ENCODE results near the gene ADAMTS17.

Gene ADAMTS17

DNA sequence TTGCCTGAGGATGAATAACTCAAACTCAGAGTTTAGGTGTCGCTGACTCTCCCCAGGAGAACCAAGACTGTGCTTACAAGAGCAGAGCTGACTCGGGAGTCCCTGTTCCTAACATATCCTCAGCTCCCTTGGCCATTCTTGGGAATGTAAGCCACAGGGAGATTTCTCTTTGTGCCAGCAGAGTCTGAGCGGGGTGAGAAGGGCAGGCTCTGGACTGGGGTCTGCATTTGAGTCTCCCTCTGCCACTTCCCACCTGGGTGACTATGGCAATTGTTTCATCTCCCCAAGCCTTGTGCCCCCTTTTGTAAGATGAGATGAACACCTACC is 126.0 kb downstream of the ADAMTS17 start:
- peak overlapping the region; percentile 69 to 75 for H3K27ac ChIP-seq
- H3K4me3 ChIP-seq = peak overlapping the region; percentile 15
- no peak for DNase-seq (ENCODE audit: low spot score)
- TF ChIP-seq CTCF (IDR thresholded peaks at IDR 0.05) = no peak

DNA sequence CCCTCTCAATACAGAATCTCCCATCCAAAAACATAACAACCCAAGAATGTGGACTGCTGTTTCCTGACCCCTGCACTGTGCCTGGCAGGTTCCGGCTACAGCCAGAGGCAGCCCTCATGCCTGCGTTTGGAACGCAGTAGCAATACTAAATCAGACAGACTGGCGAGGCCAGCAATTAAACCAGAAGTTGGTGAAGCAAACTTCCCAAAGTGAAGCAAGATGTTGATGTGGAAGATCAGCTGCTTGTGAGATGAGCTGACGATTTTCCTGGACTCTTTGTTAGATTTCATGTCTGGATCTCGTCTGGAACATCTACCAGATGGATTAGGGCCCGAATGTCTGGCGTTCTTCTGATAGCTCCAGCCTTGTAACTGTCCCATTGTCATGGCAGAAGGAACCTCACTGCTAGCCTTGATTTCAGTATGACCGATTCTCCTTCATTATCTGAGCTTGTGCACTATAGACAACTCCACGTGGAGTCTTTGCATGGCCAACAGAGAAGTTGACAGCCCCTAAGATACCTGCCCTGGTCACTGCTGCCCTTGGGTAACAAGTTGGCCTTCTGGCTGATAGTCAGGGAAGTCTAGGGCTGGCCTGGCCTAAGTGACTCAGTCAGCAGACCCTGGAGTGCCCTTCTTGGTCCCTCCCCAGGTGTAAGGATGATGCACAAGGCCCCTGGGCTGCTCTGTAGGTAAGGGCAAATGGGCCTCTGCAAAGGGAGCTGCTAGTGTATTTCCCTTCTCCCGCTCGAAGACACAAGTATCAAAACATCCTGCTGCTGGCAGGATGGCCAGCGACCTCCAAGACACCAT is 126.5 kb downstream of the ADAMTS17 start:
- DNase-seq (ENCODE audit: low spot score) = no peak
- TF ChIP-seq CTCF (IDR thresholded peaks at IDR 0.05) = no peak
- Histone ChIP-seq H3K4me3 (no peak overlapping the region), H3K27ac (peak overlapping the region; percentile 69 to 75)

- no peak overlapping the region for H3K4me3 ChIP-seq
- DNase-seq (ENCODE audit: low spot score) = no peak
- H3K27ac ChIP-seq = no peak overlapping the region
- no peak for TF ChIP-seq CTCF (IDR thresholded peaks at IDR 0.05)
Observed at GRCh38 chr15:100211855-100212850, 129.6 kb downstream of the ADAMTS17 start.

- DNase-seq (ENCODE audit: low spot score) = no peak
- no peak for TF ChIP-seq CTCF (IDR thresholded peaks at IDR 0.05)
Observed at GRCh38 chr15:100210338-100210737, 131.4 kb downstream of the ADAMTS17 start.

GRCh38 chr15:100208921-100209603 is 132.7 kb downstream of the ADAMTS17 start:
- no peak for TF ChIP-seq CTCF (IDR thresholded peaks at IDR 0.05)
- DNase-seq (ENCODE audit: low spot score) = no peak
- Histone ChIP-seq H3K27ac (no peak overlapping the region), H3K4me3 (no peak overlapping the region)

More at GRCh38 chr15:100210338-100210737, 131.4 kb downstream of the ADAMTS17 start:
- Histone ChIP-seq H3K27ac (no peak overlapping the region), H3K4me3 (no peak overlapping the region)

DNA sequence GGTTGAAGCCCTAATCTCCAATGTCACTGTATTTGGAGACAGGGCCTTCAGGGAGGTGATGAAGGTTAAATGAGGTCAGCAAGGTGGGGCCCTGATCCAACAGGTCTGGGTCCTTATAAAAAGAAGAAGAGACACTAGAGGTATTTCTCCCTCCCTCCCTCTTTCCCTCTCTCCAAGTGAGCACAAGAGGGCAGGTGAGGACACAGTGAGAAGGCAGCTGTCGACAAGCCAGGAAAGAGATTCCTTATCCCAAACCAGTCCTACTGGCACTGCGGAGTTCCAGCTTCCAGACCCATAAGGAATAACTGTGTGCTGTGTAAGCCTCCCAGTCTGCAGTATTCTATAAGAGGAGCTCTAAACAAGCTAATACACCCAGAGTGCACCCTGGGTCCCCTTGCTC is 134.7 kb downstream of the ADAMTS17 start:
- TF ChIP-seq CTCF (IDR thresholded peaks at IDR 0.05) = no peak
- H3K4me3 ChIP-seq = no peak overlapping the region
- no peak overlapping the region for H3K27ac ChIP-seq
- no peak for DNase-seq (ENCODE audit: low spot score)
